GM12892 (cell line): Measurements from ENCODE around the gene HPCAL1.

Experiments
- POLR2A ChIP-seq: IDR thresholded peaks from 2 replicates; pipeline ENCODE4 v1.6.1; 2011; ENCODE audit warnings: low read depth, low read length, control low read depth
- POLR2AphosphoS5 ChIP-seq: IDR thresholded peaks from 2 replicates; pipeline ENCODE4 v1.6.1; 2011; ENCODE audit warnings: low read depth, low read length, control low read depth

DNA sequence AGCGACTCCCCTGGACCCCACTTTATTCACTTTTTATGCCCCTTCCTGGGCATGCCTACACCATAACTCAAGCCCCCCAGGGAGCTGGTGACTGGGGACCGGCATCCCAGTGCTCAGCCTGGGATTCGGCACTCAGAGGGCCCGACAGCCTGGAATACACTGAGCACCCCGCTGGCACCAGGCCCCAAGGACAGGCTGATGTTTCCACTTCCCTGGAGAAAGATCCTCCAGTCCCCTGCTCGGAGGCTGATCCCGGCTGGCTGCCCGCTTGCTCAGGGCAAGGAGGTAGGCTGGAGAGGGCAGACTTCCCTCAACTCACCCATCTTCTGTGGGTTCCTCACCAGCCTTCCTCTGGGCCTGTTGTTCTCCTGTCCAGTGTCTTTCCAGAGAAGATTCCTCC is 108.9 kb downstream of the HPCAL1 start:
- TF ChIP-seq POLR2A (no peak), POLR2AphosphoS5 (no peak)
